Panc1 (cell line): ENCODE results near the gene RAB4A.

ENCODE experiments used
- POLR2AphosphoS5 ChIP-seq: IDR thresholded peaks from 2 replicates; pipeline ENCODE4 v1.6.1; 2012; ENCODE audit warnings: mild to moderate bottlenecking, low read depth, low read length, moderate library complexity
- TCF7L2 ChIP-seq: IDR thresholded peaks from 2 replicates; pipeline ENCODE4 v1.6.1; 2011; ENCODE audit warnings: mild to moderate bottlenecking, low read depth, low read length, inconsistent platforms
- TF ChIP-seq, protein P1 (sequence below): fragments of 450-650 bp; IDR thresholded peaks from 2 replicates; pipeline ENCODE4 v1.5.1; 2017; ENCODE audit warnings: mild to moderate bottlenecking
- TF ChIP-seq, protein P2 (sequence below), 2 experiments: IDR thresholded peaks; 2 replicates each; pipeline ENCODE4 v1.6.1; 2011 to 2012; ENCODE audit warnings: low read depth in 2 of 2, control low read depth in 1 of 2, low read length in 1 of 2, mild to moderate bottlenecking in 1 of 2, moderate library complexity in 1 of 2; ENCODE audit not compliant: insufficient read depth in 1 of 2

DNA sequence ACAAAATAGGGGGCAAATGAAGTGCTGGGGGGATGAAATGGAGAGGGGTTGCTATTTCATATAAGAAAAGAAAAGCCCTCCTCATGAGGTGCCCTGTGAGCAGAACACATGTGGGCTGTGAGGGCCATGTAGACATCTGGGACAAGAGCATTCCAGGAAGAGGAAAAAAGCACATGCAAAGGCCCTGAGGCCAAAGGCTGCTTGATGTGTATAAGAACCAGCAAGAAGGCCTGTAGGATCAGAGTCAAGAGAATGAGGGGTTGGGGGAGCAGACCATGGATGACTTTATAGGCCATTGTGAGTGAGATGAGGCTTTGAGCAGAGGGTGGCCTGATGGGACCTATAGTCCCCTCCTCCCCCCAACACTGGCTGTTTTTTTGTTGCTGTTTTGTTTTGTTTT lies 7.7 kb upstream of the RAB4A start:
- TF ChIP-seq, protein P1, sequence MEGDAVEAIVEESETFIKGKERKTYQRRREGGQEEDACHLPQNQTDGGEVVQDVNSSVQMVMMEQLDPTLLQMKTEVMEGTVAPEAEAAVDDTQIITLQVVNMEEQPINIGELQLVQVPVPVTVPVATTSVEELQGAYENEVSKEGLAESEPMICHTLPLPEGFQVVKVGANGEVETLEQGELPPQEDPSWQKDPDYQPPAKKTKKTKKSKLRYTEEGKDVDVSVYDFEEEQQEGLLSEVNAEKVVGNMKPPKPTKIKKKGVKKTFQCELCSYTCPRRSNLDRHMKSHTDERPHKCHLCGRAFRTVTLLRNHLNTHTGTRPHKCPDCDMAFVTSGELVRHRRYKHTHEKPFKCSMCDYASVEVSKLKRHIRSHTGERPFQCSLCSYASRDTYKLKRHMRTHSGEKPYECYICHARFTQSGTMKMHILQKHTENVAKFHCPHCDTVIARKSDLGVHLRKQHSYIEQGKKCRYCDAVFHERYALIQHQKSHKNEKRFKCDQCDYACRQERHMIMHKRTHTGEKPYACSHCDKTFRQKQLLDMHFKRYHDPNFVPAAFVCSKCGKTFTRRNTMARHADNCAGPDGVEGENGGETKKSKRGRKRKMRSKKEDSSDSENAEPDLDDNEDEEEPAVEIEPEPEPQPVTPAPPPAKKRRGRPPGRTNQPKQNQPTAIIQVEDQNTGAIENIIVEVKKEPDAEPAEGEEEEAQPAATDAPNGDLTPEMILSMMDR = no peak
- no peak for TF ChIP-seq POLR2AphosphoS5
- TF ChIP-seq, protein P2, sequence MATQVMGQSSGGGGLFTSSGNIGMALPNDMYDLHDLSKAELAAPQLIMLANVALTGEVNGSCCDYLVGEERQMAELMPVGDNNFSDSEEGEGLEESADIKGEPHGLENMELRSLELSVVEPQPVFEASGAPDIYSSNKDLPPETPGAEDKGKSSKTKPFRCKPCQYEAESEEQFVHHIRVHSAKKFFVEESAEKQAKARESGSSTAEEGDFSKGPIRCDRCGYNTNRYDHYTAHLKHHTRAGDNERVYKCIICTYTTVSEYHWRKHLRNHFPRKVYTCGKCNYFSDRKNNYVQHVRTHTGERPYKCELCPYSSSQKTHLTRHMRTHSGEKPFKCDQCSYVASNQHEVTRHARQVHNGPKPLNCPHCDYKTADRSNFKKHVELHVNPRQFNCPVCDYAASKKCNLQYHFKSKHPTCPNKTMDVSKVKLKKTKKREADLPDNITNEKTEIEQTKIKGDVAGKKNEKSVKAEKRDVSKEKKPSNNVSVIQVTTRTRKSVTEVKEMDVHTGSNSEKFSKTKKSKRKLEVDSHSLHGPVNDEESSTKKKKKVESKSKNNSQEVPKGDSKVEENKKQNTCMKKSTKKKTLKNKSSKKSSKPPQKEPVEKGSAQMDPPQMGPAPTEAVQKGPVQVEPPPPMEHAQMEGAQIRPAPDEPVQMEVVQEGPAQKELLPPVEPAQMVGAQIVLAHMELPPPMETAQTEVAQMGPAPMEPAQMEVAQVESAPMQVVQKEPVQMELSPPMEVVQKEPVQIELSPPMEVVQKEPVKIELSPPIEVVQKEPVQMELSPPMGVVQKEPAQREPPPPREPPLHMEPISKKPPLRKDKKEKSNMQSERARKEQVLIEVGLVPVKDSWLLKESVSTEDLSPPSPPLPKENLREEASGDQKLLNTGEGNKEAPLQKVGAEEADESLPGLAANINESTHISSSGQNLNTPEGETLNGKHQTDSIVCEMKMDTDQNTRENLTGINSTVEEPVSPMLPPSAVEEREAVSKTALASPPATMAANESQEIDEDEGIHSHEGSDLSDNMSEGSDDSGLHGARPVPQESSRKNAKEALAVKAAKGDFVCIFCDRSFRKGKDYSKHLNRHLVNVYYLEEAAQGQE (IDR thresholded peaks at IDR 0.05; ENCODE audit: insufficient read depth in 1 of 2, low read depth in 2 of 2, low read length in 1 of 2) = no peak
- TF ChIP-seq TCF7L2 = no peak
